ENCODE data around the gene TMEM116.
A peak's percentile ranks its signal among the peaks of the same experiment; 100 is the strongest.

Gene TMEM116

GRCh38 chr12:111907740-111908139 lies 105.2 kb downstream of the TMEM116 start:
- no peak for FAIRE-seq
- TF ChIP-seq PAX5 (IDR thresholded peaks at IDR 0.05; ENCODE audit: insufficient read depth, low read length, severe bottlenecking) (no peak), POU2F2 (IDR thresholded peaks at IDR 0.05; ENCODE audit: low read depth, low read length) (no peak), POLR2A (IDR thresholded peaks at IDR 0.05; ENCODE audit: low read depth, low read length) (no peak), SPI1 (IDR thresholded peaks at IDR 0.05; ENCODE audit: low read depth, low read length) (no peak), TAF1 (IDR thresholded peaks at IDR 0.05; ENCODE audit: low read depth, low read length) (no peak), POLR2AphosphoS5 (IDR thresholded peaks at IDR 0.05; ENCODE audit: low read depth, low read length) (no peak)
- no peak for DNase-seq (ENCODE audit: insufficient read length, low spot score)

- DNase-seq (ENCODE audit: insufficient read length, low spot score) (no peak), FAIRE-seq (no peak)
- TF ChIP-seq SPI1 (IDR thresholded peaks at IDR 0.05; ENCODE audit: low read depth, low read length) = no peak
Measured at GRCh38 chr12:111905502-111905901, 107.5 kb downstream of the TMEM116 start.

- FAIRE-seq (no peak), DNase-seq (ENCODE audit: insufficient read length, low spot score) (no peak)
- TF ChIP-seq POLR2AphosphoS5 (IDR thresholded peaks at IDR 0.05; ENCODE audit: low read depth, low read length) (no peak), TAF1 (IDR thresholded peaks at IDR 0.05; ENCODE audit: low read depth, low read length) (no peak), POLR2A (IDR thresholded peaks at IDR 0.05; ENCODE audit: low read depth, low read length) (no peak), SPI1 (IDR thresholded peaks at IDR 0.05; ENCODE audit: low read depth, low read length) (no peak), PAX5 (IDR thresholded peaks at IDR 0.05; ENCODE audit: insufficient read depth, low read length, severe bottlenecking) (no peak), POU2F2 (IDR thresholded peaks at IDR 0.05; ENCODE audit: low read depth, low read length) (no peak)
Measured at GRCh38 chr12:111904446-111904975, 108.5 kb downstream of the TMEM116 start.

GRCh38 chr12:111901182-111901581 lies 111.8 kb downstream of the TMEM116 start:
- no peak for DNase-seq (ENCODE audit: insufficient read length, low spot score)
- no peak for FAIRE-seq
- TF ChIP-seq PAX5 (IDR thresholded peaks at IDR 0.05; ENCODE audit: insufficient read depth, low read length, severe bottlenecking) (no peak), SPI1 (IDR thresholded peaks at IDR 0.05; ENCODE audit: low read depth, low read length) (no peak), TAF1 (IDR thresholded peaks at IDR 0.05; ENCODE audit: low read depth, low read length) (no peak), POLR2A (IDR thresholded peaks at IDR 0.05; ENCODE audit: low read depth, low read length) (no peak), POLR2AphosphoS5 (IDR thresholded peaks at IDR 0.05; ENCODE audit: low read depth, low read length) (no peak), POU2F2 (IDR thresholded peaks at IDR 0.05; ENCODE audit: low read depth, low read length) (no peak)

GRCh38 chr12:111894556-111894955 lies 118.4 kb downstream of the TMEM116 start:
- no peak for DNase-seq (ENCODE audit: insufficient read length, low spot score)
- TF ChIP-seq POU2F2 (IDR thresholded peaks at IDR 0.05; ENCODE audit: low read depth, low read length) (no peak), TAF1 (IDR thresholded peaks at IDR 0.05; ENCODE audit: low read depth, low read length) (no peak), POLR2AphosphoS5 (IDR thresholded peaks at IDR 0.05; ENCODE audit: low read depth, low read length) (no peak), POLR2A (IDR thresholded peaks at IDR 0.05; ENCODE audit: low read depth, low read length) (no peak), PAX5 (IDR thresholded peaks at IDR 0.05; ENCODE audit: insufficient read depth, low read length, severe bottlenecking) (no peak), SPI1 (IDR thresholded peaks at IDR 0.05; ENCODE audit: low read depth, low read length) (no peak)
- FAIRE-seq = no peak

GRCh38 chr12:111893287-111893686 lies 119.7 kb downstream of the TMEM116 start:
- no peak for TF ChIP-seq PAX5 (IDR thresholded peaks at IDR 0.05; ENCODE audit: insufficient read depth, low read length, severe bottlenecking)
- TF ChIP-seq POU2F2 (IDR thresholded peaks at IDR 0.05; ENCODE audit: low read depth, low read length) = no peak
- TF ChIP-seq TAF1 (IDR thresholded peaks at IDR 0.05; ENCODE audit: low read depth, low read length) = no peak
- TF ChIP-seq SPI1 (IDR thresholded peaks at IDR 0.05; ENCODE audit: low read depth, low read length) = no peak
- no peak for TF ChIP-seq POLR2AphosphoS5 (IDR thresholded peaks at IDR 0.05; ENCODE audit: low read depth, low read length)
- DNase-seq (ENCODE audit: insufficient read length, low spot score) (no peak), FAIRE-seq (no peak)

GRCh38 chr12:111887926-111888745 lies 124.8 kb downstream of the TMEM116 start:
- DNase-seq (ENCODE audit: insufficient read length, low spot score) = no peak
- FAIRE-seq = no peak
- no peak for TF ChIP-seq POU2F2 (IDR thresholded peaks at IDR 0.05; ENCODE audit: low read depth, low read length)
- no peak for TF ChIP-seq POLR2AphosphoS5 (IDR thresholded peaks at IDR 0.05; ENCODE audit: low read depth, low read length)
- TF ChIP-seq PAX5 (IDR thresholded peaks at IDR 0.05; ENCODE audit: insufficient read depth, low read length, severe bottlenecking) = no peak
- TF ChIP-seq TAF1 (IDR thresholded peaks at IDR 0.05; ENCODE audit: low read depth, low read length) = no peak
- no peak for TF ChIP-seq POLR2A (IDR thresholded peaks at IDR 0.05; ENCODE audit: low read depth, low read length)
- TF ChIP-seq SPI1 (IDR thresholded peaks at IDR 0.05; ENCODE audit: low read depth, low read length) = no peak

- no peak for TF ChIP-seq TAF1 (IDR thresholded peaks at IDR 0.05; ENCODE audit: low read depth, low read length)
- no peak for TF ChIP-seq POU2F2 (IDR thresholded peaks at IDR 0.05; ENCODE audit: low read depth, low read length)
- TF ChIP-seq POLR2AphosphoS5 (IDR thresholded peaks at IDR 0.05; ENCODE audit: low read depth, low read length) = no peak
- no peak for TF ChIP-seq SPI1 (IDR thresholded peaks at IDR 0.05; ENCODE audit: low read depth, low read length)
- TF ChIP-seq POLR2A (IDR thresholded peaks at IDR 0.05; ENCODE audit: low read depth, low read length) = no peak
- TF ChIP-seq PAX5 (IDR thresholded peaks at IDR 0.05; ENCODE audit: insufficient read depth, low read length, severe bottlenecking) = no peak
- DNase-seq (ENCODE audit: insufficient read length, low spot score) (no peak), FAIRE-seq (no peak)
Measured at GRCh38 chr12:111886662-111887545, 126.1 kb downstream of the TMEM116 start.

GRCh38 chr12:111881716-111882115 lies 131.2 kb downstream of the TMEM116 start:
- peak; percentile 10 for DNase-seq (ENCODE audit: insufficient read length, low spot score)
- no peak for FAIRE-seq

More at GRCh38 chr12:111881716-111882115, 131.2 kb downstream of the TMEM116 start:
- no peak for TF ChIP-seq POLR2A (IDR thresholded peaks at IDR 0.05; ENCODE audit: low read depth, low read length)
- TF ChIP-seq TAF1 (IDR thresholded peaks at IDR 0.05; ENCODE audit: low read depth, low read length) = no peak
- TF ChIP-seq PAX5 (IDR thresholded peaks at IDR 0.05; ENCODE audit: insufficient read depth, low read length, severe bottlenecking) = no peak
- TF ChIP-seq SPI1 (IDR thresholded peaks at IDR 0.05; ENCODE audit: low read depth, low read length) = no peak
- no peak for TF ChIP-seq POLR2AphosphoS5 (IDR thresholded peaks at IDR 0.05; ENCODE audit: low read depth, low read length)
- TF ChIP-seq POU2F2 (IDR thresholded peaks at IDR 0.05; ENCODE audit: low read depth, low read length) = no peak
